Measurements from ENCODE around the gene HACD2. TPM values are rescaled to one million over a fixed set of nuclear protein-coding genes. Genes with fewer than 3 reads are reported as not detected.
A peak's percentile ranks its signal among the peaks of the same experiment; 100 is the strongest.

HACD2 gene
- total and polyA plus RNA-seq, 10 of the 15 experiments (the other 5 are each of a cell fraction or from before 2014, with no cell fraction given) = 9.1 to 30.0 (median 18.8) TPM

GRCh38 chr3:123546133-123546755, 38.6 kb downstream of the HACD2 start:
- Histone ChIP-seq H3K27ac (ENCODE audit: control insufficient read depth, insufficient read depth) (no peak overlapping the region), H3K27me3 (replicated peaks in 1 of 2; ENCODE audit: control insufficient read depth in 2 of 2, insufficient read depth in 2 of 2, low read length in 1 of 2) (no peaks in the 10 kb centered on the region), H3K79me2 (ENCODE audit: control insufficient read depth, insufficient read depth, low read length) (no peaks in the 10 kb centered on the region), H3K4me3 (no peak overlapping the region), H3K9ac (ENCODE audit: control insufficient read depth, insufficient read depth, low read length) (no peak overlapping the region), H3K4me1 (ENCODE audit: control insufficient read depth, insufficient read depth, low read length) (no peaks in the 10 kb centered on the region), H2AFZ (ENCODE audit: control insufficient read depth, low read depth, low read length) (no peak overlapping the region), H3K9me3 (replicated peaks; ENCODE audit: control insufficient read depth, insufficient read depth, low read length) (no peaks in the 10 kb centered on the region), H3K36me3 (ENCODE audit: control insufficient read depth in 2 of 2, insufficient read depth in 2 of 2, low read length in 1 of 2) (peaks cover 3 to 7% of the 10 kb centered on the region in 2 experiments; a peak in 2 of 4 replicates), H3K4me2 (ENCODE audit: control insufficient read depth, insufficient read depth) (no peak overlapping the region), H4K20me1 (ENCODE audit: control insufficient read depth, insufficient read depth) (no peaks in the 10 kb centered on the region)
- FAIRE-seq (no peak), DNase-seq (ENCODE audit: low read depth, low spot score) (no peak), ATAC-seq (no peak)
- 72% methylated on average over 4 of the region's 4 CpGs for WGBS (ENCODE audit: insufficient coverage, insufficient replicate concordance, low lambda C conversion rate, missing lambda C conversion rate)
- RAD21 ChIA-PET (ENCODE audit: unreplicated experiment) = no interaction called here
- SMC1A ChIA-PET (ENCODE audit: uncharacterized antibody, unreplicated experiment) = no interaction called here
- no TSS peak for BruUV-seq (replicated peaks)
- no peak for TF ChIP-seq FOXM1 (IDR thresholded peaks at IDR 0.05; ENCODE audit: low read depth, low read length)
- TF ChIP-seq, protein P1, sequence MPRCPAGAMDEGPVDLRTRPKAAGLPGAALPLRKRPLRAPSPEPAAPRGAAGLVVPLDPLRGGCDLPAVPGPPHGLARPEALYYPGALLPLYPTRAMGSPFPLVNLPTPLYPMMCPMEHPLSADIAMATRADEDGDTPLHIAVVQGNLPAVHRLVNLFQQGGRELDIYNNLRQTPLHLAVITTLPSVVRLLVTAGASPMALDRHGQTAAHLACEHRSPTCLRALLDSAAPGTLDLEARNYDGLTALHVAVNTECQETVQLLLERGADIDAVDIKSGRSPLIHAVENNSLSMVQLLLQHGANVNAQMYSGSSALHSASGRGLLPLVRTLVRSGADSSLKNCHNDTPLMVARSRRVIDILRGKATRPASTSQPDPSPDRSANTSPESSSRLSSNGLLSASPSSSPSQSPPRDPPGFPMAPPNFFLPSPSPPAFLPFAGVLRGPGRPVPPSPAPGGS (IDR thresholded peaks at IDR 0.05; ENCODE audit: borderline replicate concordance, insufficient read depth, low read depth, low read length, poor library complexity, severe bottlenecking) = peak; percentile 43
- intact Hi-C loops (cut with micrococcal nuclease; ENCODE audit: unreplicated experiment) = no loop called here
- CTCF ChIA-PET = interaction anchor here (1.2 kb wide), 1 partner anchor 13 kb away, joined by 6 read pairs; no protein-coding TSS in a partner anchor
- POLR2A ChIA-PET = no interaction called here
- in situ Hi-C loops (cut with MboI) = no loop called here

DNA sequence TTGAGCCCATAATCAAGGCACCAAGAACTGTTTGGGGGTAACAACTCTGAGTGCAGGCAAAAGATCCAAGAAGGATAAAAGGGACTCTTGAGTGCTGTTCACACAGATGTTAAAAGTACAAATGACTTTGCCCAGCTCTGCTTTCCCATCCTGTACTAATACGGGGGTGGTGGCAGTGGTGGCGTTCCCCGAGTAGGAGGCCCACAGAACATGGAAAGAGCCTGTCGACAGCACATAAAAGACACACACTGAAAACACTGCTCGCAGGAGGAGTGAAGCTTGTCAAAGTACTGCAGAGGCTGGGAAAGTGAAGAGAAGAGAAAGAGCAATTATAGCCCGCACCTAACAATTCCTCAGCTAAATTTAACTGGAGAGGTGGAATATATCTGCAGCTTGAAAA, 40.9 kb downstream of the HACD2 start:
- Histone ChIP-seq H3K9me3 (replicated peaks; ENCODE audit: control insufficient read depth, insufficient read depth, low read length) (no peaks in the 10 kb centered on the region), H3K9ac (ENCODE audit: control insufficient read depth, insufficient read depth, low read length) (no peak overlapping the region), H3K27ac (ENCODE audit: control insufficient read depth, insufficient read depth) (no peak overlapping the region), H3K4me1 (ENCODE audit: control insufficient read depth, insufficient read depth, low read length) (no peaks in the 10 kb centered on the region), H3K79me2 (ENCODE audit: control insufficient read depth, insufficient read depth, low read length) (no peaks in the 10 kb centered on the region), H4K20me1 (ENCODE audit: control insufficient read depth, insufficient read depth) (no peaks in the 10 kb centered on the region), H3K27me3 (replicated peaks in 1 of 2; ENCODE audit: control insufficient read depth in 2 of 2, insufficient read depth in 2 of 2, low read length in 1 of 2) (no peaks in the 10 kb centered on the region), H3K4me2 (ENCODE audit: control insufficient read depth, insufficient read depth) (no peak overlapping the region), H3K36me3 (ENCODE audit: control insufficient read depth in 2 of 2, insufficient read depth in 2 of 2, low read length in 1 of 2) (0 out of 4 replicates have a peak, but pooled peaks cover 0 to 3% of the 10 kb centered on the region in 2 experiments), H2AFZ (ENCODE audit: control insufficient read depth, low read depth, low read length) (no peak overlapping the region), H3K4me3 (no peak overlapping the region)
- RAD21 ChIA-PET (ENCODE audit: unreplicated experiment) = interaction anchor here (0.7 kb wide), 1 partner anchor 79 kb away, joined by 3 read pairs; no protein-coding TSS in a partner anchor
- DNase-seq (ENCODE audit: low read depth, low spot score) (no peak), FAIRE-seq (no peak), ATAC-seq (no peak)
- intact Hi-C loops (cut with micrococcal nuclease; ENCODE audit: unreplicated experiment) (no loop called here), in situ Hi-C loops (cut with MboI) (no loop called here)
- 95% methylated on average over 6 of the region's 6 CpGs for WGBS (ENCODE audit: insufficient coverage, insufficient replicate concordance, low lambda C conversion rate, missing lambda C conversion rate)
- POLR2A ChIA-PET = no interaction called here
- CTCF ChIA-PET = interaction anchor here (0.7 to 2.5 kb wide), 5 partner anchors 15 to 214 kb away, joined by 3 to 23 read pairs (median 3); no protein-coding TSS in a partner anchor
- SMC1A ChIA-PET (ENCODE audit: uncharacterized antibody, unreplicated experiment) = interaction anchor here (1.3 to 2.2 kb wide), 2 partner anchors 15 to 21 kb away, joined by 4 to 14 read pairs; no protein-coding TSS in a partner anchor
- BruUV-seq (replicated peaks) = no TSS peak
- TF ChIP-seq, protein P2, sequence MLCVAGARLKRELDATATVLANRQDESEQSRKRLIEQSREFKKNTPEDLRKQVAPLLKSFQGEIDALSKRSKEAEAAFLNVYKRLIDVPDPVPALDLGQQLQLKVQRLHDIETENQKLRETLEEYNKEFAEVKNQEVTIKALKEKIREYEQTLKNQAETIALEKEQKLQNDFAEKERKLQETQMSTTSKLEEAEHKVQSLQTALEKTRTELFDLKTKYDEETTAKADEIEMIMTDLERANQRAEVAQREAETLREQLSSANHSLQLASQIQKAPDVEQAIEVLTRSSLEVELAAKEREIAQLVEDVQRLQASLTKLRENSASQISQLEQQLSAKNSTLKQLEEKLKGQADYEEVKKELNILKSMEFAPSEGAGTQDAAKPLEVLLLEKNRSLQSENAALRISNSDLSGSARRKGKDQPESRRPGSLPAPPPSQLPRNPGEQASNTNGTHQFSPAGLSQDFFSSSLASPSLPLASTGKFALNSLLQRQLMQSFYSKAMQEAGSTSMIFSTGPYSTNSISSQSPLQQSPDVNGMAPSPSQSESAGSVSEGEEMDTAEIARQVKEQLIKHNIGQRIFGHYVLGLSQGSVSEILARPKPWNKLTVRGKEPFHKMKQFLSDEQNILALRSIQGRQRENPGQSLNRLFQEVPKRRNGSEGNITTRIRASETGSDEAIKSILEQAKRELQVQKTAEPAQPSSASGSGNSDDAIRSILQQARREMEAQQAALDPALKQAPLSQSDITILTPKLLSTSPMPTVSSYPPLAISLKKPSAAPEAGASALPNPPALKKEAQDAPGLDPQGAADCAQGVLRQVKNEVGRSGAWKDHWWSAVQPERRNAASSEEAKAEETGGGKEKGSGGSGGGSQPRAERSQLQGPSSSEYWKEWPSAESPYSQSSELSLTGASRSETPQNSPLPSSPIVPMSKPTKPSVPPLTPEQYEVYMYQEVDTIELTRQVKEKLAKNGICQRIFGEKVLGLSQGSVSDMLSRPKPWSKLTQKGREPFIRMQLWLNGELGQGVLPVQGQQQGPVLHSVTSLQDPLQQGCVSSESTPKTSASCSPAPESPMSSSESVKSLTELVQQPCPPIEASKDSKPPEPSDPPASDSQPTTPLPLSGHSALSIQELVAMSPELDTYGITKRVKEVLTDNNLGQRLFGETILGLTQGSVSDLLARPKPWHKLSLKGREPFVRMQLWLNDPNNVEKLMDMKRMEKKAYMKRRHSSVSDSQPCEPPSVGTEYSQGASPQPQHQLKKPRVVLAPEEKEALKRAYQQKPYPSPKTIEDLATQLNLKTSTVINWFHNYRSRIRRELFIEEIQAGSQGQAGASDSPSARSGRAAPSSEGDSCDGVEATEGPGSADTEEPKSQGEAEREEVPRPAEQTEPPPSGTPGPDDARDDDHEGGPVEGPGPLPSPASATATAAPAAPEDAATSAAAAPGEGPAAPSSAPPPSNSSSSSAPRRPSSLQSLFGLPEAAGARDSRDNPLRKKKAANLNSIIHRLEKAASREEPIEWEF (IDR thresholded peaks at IDR 0.05; ENCODE audit: insufficient replicate concordance, low read depth, low read length) = no peak
- TF ChIP-seq ZSCAN29 (IDR thresholded peaks at IDR 0.05) (no peak), JUND (IDR thresholded peaks at IDR 0.05; ENCODE audit: low read depth, low read length) (no peak), CHD1 (IDR thresholded peaks at IDR 0.05; ENCODE audit: low read depth, low read length) (no peak)
